ENCODE results near the gene CNN2.
A peak's percentile ranks its signal among the peaks of the same experiment; 100 is the strongest.

The CNN2 gene

DNA sequence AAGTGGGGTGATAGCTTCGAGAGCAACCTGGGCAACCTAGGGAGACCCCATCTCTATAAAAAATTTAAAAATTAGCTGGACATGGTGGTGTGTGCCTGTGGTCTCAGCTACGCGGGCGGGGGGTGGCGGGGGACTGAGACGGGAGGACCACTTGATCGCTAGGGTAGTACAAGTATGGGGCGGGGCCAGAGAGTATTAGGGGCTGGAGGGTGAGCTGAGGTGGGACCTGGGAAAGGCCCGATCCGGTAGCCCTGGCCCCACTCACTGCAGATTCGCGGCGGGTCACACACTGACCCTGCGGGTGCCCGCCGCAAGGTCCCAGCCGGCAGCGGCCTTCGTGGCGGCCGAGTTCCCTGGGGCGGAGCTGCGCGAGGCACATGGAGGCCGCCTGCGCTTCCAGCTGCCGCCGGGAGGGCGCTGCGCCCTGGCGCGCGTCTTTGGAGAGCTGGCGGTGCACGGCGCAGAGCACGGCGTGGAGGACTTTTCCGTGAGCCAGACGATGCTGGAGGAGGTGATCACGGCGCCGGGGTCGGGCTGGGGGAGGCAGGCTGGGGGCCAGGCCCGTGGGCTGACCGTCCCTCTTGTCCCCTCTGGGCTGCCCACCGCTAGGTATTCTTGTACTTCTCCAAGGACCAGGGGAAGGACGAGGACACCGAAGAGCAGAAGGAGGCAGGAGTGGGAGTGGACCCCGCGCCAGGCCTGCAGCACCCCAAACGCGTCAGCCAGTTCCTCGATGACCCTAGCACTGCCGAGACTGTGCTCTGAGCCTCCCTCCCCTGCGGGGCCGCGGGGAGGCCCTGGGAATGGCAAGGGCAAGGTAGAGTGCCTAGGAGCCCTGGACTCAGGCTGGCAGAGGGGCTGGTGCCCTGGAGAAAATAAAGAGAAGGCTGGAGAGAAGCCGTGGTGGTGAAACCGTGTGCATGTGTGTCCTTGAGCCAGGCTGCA is 38.5 kb downstream of the CNN2 start:
- no peak overlapping the region for H3K4me3 ChIP-seq (ENCODE audit: low read depth, low read length)

- no peak overlapping the region for H3K4me3 ChIP-seq (ENCODE audit: low read depth, low read length)
Measured at GRCh38 chr19:1065606-1066109, 39.2 kb downstream of the CNN2 start.

GRCh38 chr19:1066251-1066747 is 39.9 kb downstream of the CNN2 start:
- H3K4me3 ChIP-seq (ENCODE audit: low read depth, low read length), result no peak overlapping the region

- H3K4me3 ChIP-seq (ENCODE audit: low read depth, low read length), result peak within 1 kb of the TSS; percentile 17
Measured at GRCh38 chr19:1066748-1067340, 40.4 kb downstream of the CNN2 start, which contains the start of gene ARHGAP45. ARHGAP45 (plus strand) TSS chr19:1067167; CDS start chr19:1067406, 239 bp downstream.

- H3K4me3 ChIP-seq (ENCODE audit: low read depth, low read length), result peak overlapping the region; percentile 17
Measured at GRCh38 chr19:1067341-1067957, 41.0 kb downstream of the CNN2 start.

DNA sequence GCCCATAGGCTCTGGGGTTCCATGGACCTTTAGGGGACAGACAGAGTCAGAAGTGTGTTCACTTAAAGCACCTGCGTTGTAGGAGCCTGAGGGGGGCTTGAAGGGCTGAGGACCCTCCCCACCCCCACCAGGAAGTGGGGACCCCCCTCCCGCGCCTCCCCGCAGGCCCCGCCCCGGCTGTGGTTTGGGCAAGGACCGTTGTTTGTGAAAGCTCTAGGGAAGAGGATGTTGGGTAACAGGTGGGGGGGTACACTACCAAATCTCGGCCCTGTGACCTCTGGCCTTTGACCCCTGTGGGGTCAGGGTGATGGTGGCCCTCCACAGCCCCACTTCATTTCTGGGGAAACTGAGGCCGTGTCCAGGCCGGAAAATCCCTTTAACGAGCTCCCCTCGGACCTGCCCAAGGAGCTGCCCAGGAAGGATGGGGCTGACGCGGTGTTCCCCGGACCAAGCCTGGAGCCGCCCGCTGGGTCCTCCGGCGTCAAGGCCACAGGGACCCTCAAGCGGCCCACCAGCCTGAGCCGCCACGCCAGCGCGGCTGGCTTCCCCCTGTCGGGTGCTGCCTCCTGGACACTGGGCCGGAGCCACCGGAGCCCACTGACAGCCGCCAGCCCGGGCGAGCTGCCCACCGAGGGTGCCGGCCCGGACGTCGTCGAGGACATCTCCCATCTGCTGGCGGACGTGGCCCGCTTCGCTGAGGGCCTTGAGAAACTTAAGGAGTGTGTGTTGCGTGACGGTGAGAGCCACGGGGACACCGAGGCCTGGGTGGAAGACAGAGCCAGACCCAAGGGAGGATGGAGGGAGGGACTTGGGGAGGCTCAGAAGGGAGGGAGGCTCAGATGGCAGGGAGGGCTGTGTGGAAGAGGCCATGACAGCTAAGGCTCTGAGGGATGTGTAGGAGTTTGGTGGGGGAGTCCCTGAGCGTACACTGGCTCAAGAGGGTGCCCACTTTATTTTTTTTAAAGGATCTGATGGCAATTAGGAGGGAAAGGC is 41.9 kb downstream of the CNN2 start:
- H3K4me3 ChIP-seq (ENCODE audit: low read depth, low read length), result no peak overlapping the region

DNA sequence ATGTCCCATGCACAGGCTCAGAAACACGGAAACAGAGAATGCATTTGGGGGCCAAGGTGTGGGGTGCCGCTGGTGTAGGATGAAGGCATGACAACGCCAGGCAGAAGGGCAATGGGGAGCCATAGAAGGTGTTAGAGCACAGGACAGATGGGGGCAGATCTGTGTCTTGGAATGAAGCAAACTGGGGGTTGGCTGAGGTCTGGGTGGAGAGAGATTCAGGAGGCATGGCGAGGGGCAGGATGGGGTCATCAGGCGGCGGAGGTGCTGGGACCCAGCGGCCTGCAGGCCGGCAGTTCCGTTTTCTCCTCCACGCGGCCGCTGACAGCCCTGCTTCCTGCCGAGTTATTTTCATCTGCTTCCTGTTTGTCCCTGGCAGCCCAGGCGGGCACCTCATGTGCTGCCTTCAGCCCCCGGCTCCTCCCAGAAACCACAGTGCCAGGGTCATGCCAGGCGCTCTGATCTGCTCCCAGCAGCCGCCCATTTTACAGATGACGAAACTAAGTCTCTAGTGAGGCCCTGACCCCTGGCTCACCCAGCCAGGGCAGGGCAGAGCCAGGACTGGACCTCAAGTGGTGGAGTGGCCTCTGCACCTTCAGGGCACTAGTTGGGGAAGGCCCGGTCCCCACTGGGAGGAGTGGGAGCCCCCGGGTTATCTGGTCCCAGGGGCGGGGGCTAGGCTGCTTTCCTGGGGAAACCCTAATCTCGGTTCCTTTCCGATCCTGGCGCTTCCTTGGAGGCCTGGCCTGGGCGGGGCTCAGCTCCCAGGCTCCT is 42.8 kb downstream of the CNN2 start:
- H3K4me3 ChIP-seq (ENCODE audit: low read depth, low read length), result no peak overlapping the region

GRCh38 chr19:1070576-1070930 is 44.1 kb downstream of the CNN2 start:
- H3K4me3 ChIP-seq (ENCODE audit: low read depth, low read length), result peak overlapping the region; percentile 43

GRCh38 chr19:1070931-1071791 is 44.8 kb downstream of the CNN2 start:
- peak overlapping the region; percentile 43 for H3K4me3 ChIP-seq (ENCODE audit: low read depth, low read length)

DNA sequence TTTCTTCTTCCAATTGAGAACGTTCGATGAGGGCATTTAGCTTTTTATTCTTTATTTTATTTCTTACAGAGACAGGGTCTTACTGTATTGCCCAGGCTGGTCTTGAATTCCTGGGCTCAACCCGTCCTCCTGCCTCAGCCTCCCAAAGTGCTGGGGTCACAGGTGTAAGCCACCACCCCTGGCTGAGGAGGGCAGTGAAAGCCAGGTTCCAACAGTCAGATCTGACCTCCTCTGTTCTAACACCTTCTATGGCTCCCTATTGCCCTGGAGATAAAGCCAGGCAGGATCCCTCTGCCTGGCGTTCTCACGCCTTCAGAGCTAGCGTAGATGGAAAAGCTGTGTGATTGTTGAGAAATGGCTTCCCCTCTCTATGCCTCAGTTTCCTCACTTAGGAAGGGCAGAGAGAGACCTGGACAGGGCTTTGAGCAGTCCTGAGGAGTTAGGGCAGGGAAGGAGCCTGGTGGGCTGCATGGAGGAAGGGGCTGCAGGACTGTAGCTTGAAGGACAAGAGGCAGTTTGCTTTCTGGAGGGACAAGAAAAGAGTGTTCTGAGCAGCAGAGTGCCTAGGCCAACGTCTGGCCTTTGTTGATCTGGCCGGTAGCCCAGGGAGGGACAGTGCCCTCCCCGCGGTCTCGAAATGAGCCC is 46.1 kb downstream of the CNN2 start:
- no peak overlapping the region for H3K4me3 ChIP-seq (ENCODE audit: low read depth, low read length)

- H3K4me3 ChIP-seq (ENCODE audit: low read depth, low read length), result no peak overlapping the region
Measured at GRCh38 chr19:1073063-1073955, 46.9 kb downstream of the CNN2 start.

- no peak overlapping the region for H3K4me3 ChIP-seq (ENCODE audit: low read depth, low read length)
Measured at GRCh38 chr19:1073956-1074517, 47.6 kb downstream of the CNN2 start.

DNA sequence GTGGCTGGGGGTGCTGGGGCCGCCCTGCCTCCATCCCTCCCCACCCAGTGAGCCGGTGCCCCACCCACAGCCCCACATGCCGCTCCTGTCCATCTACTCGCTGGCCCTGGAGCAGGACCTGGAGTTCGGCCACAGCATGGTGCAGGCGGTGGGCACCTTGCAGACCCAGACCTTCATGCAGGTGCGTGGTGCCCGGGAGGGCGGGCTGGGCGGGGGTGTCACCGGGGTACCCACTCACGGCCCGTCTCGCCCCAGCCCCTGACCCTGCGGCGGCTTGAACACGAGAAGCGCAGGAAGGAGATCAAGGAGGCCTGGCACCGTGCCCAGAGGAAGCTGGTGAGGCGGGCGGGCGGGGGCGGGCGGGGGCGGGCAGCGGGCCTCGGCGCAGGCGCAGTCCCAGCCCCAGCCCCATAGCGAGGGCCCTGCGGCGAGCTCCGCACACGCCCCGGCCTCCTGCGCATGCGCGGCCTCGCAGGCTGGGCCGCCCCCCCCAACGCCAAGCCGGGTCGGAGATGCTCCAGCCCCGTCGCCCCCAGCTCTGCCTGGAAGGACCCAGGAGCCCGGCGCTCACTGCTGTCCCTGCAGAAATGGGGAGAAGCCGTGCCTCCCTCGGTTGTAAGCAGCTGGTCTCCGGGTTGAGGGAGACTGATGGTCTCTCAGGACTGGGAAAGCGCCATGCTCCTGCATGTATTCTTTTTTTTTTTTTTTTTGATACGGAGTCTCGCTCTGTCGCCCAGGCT is 48.3 kb downstream of the CNN2 start:
- H3K4me3 ChIP-seq (ENCODE audit: low read depth, low read length), result no peak overlapping the region

DNA sequence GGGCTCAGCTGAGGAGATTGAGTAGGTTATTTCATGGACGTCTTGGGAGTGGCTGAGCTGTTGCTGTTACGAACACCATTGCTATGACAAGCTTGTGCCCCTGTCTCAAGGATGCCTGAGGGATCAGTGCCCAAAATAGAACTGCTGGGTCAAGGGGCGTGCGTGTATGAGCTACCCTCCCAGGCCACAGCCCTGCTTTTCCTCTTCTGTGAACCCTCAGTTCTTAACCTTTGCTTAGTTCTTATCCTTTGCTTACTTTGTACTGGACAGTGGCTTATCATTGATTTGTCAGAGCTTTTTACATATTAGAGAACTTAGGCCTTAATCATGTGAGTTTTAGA is 49.6 kb downstream of the CNN2 start:
- no peak overlapping the region for H3K4me3 ChIP-seq (ENCODE audit: low read depth, low read length)

- H3K4me3 ChIP-seq (ENCODE audit: low read depth, low read length), result no peak overlapping the region
Measured at GRCh38 chr19:1076951-1077350, 50.5 kb downstream of the CNN2 start.

DNA sequence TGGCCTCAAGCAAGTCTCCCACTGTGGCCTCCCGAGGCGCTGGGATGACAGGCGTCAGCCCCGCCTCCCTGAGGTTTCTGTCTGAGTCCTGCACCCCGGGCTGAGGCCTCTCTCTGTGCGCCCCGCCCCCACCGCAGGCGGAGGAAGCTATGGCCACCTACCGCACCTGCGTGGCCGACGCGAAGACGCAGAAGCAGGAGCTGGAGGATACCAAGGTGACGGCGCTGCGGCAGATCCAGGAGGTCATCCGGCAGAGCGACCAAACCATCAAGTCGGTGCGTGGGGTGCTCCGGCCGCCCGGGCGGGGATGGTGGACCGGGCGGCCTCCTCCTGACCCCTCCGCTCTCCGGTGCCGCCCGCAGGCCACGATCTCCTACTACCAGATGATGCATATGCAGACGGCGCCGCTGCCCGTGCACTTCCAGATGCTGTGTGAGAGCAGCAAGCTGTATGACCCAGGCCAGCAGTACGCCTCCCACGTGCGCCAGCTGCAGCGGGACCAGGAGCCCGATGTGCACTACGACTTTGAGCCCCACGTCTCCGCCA is 53.2 kb downstream of the CNN2 start:
- H3K4me3 ChIP-seq (ENCODE audit: low read depth, low read length), result no peak overlapping the region

Measured in iPS-11a (cell line).